22Rv1 (cell line): Measurements from ENCODE around the gene C3orf18.

Experiments used
- H3K27ac ChIP-seq: fragments of 450-650 bp; 2 replicates; pipeline ENCODE4 v1.5.1; 2017
- CTCF ChIP-seq: fragments of 450-650 bp; IDR thresholded peaks from 2 replicates; pipeline ENCODE4 v1.5.1; 2017; ENCODE audit warnings: mild to moderate bottlenecking
- ZFX ChIP-seq: fragments of 450-650 bp; IDR thresholded peaks from 2 replicates; pipeline ENCODE4 v1.6.1; 2017; ENCODE audit warnings: antibody characterized with exemption, borderline replicate concordance

The C3orf18 gene

DNA sequence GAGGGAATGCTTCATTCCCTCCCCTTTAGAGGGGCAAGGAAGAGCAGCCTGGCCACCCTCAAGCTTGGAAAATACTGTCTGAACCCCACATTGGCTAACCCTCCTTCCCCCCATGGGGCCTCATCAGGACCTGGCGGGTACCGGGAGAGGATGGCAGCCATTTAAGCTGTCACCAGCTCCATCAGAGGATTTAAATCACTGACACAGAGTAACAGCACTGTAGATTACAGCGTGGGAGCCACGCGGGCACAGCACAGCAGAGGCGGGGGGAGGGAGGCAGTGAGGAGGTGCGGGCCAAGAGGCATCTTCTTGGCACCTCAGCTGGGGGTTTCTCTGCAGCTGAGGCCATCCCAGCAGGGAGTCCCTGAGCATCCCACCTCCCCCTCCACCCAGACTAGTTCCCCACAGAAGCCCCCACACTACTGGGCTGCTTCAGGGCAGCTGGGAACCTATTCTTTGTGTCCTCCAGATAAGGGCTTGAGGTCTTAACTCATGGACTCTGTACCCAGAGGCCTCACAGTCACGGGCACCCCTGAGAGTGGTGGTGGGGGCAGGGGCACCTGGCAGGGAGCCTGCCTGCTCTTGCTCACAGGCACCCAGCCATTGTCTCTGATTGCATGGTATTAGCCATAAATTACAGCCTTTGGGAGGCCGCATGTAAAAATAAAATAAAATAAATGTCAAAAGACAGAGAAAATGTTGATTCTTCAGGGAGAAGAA, 42.2 kb downstream of the C3orf18 start:
- no peak overlapping the region for H3K27ac ChIP-seq
- TF ChIP-seq CTCF, result no peak
- no peak for TF ChIP-seq ZFX

- H3K27ac ChIP-seq, result no peak overlapping the region
- TF ChIP-seq CTCF, result no peak
- TF ChIP-seq ZFX, result no peak
Measured at GRCh38 chr3:50524746-50525145, 42.8 kb downstream of the C3orf18 start.

GRCh38 chr3:50523279-50523811, 44.2 kb downstream of the C3orf18 start:
- TF ChIP-seq ZFX (no peak), CTCF (no peak)
- no peak overlapping the region for H3K27ac ChIP-seq

DNA sequence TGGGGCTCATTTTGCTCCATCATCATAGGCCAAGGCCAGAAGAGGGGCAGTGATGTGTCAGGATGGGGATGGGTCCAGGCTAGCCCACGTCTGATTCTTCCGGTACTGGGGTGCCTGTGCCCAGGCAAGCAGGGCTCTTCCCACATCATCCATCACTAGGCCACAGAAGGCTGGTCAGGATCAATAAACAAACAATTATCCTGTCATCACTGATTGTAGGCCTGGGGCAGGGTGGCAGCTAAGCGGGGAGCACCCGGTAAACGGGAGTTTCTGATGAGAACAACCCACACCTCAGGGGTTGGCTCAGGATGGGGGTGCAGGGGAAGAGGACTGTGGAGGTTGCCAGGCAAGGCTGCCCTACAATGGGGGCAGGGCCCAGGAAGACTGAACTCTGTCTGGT, 46.0 kb downstream of the C3orf18 start:
- TF ChIP-seq ZFX (no peak), CTCF (no peak)
- H3K27ac ChIP-seq, result no peak overlapping the region

DNA sequence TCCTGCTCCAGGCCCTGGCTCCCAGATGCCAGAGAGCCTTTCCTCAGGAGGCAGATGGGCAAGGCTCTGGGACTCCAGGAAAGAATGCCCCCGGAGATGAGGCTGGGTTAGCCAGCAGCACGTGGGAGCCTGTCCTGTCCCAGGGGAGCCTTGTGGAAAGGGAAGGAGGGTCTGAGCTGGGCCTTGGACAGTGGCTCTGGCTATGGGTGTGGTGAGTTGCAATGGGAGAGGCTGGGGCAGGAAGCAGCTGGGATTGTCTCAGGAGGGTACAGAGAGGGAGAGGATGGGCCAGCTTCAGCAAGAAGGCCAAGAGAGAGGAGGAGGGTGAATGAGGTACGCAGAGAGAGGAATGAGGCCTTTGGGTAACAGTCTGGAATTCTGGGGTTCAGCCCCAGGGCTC, 46.7 kb downstream of the C3orf18 start:
- no peak for TF ChIP-seq ZFX
- no peak for TF ChIP-seq CTCF
- no peak overlapping the region for H3K27ac ChIP-seq

- TF ChIP-seq ZFX (no peak), CTCF (peak; percentile 97)
- H3K27ac ChIP-seq, result no peak overlapping the region
Measured at GRCh38 chr3:50519471-50520089, 48.0 kb downstream of the C3orf18 start.

GRCh38 chr3:50518436-50518835, 49.1 kb downstream of the C3orf18 start:
- no peak overlapping the region for H3K27ac ChIP-seq
- TF ChIP-seq CTCF, result no peak
- TF ChIP-seq ZFX, result no peak
